ENCODE measurements around the gene VAV2.

GRCh38 chr9:133715866-133716563, 276.1 kb downstream of the VAV2 start:
- TF ChIP-seq, protein P1, sequence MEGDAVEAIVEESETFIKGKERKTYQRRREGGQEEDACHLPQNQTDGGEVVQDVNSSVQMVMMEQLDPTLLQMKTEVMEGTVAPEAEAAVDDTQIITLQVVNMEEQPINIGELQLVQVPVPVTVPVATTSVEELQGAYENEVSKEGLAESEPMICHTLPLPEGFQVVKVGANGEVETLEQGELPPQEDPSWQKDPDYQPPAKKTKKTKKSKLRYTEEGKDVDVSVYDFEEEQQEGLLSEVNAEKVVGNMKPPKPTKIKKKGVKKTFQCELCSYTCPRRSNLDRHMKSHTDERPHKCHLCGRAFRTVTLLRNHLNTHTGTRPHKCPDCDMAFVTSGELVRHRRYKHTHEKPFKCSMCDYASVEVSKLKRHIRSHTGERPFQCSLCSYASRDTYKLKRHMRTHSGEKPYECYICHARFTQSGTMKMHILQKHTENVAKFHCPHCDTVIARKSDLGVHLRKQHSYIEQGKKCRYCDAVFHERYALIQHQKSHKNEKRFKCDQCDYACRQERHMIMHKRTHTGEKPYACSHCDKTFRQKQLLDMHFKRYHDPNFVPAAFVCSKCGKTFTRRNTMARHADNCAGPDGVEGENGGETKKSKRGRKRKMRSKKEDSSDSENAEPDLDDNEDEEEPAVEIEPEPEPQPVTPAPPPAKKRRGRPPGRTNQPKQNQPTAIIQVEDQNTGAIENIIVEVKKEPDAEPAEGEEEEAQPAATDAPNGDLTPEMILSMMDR (IDR thresholded peaks at IDR 0.05; ENCODE audit: insufficient read depth, low read length, poor library complexity, severe bottlenecking): peak; percentile 32
- no peak for TF ChIP-seq EZH2phosphoT487 (conservative IDR thresholded peaks at IDR 0.05; ENCODE audit: low read length)
